Midbrain (tissue), 1 donor: Measurements from ENCODE around the gene SLC39A12.

Experiments used
- DNase-seq: peaks from one replicate; lab custom pipeline; 2025; lab: John Stamatoyannopoulos, UW

The SLC39A12 gene

GRCh38 chr10:18059826-18060559 lies 108.3 kb downstream of the SLC39A12 start:
- DNase-seq: no peak

DNA sequence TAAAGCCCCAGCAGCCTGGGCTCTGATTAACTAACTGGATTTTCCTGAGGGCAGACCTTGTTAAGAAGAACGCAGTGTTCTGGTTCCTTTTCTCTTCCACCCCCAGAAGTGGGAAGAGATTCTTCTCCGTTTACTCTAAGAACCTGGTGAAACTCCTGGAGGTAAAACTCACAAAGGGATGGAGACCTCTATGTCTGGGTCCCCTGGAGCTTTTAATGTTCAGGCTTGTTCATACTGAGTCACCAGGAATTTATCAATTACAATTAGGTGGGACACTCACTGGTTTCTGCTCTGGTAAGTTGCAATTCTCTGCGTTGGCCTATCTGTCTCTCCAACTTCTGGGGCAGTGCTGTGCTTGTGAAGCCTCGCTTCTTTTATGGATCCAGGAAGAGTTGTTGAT lies 115.2 kb downstream of the SLC39A12 start:
- DNase-seq: no peak

GRCh38 chr10:18068401-18068800 lies 116.7 kb downstream of the SLC39A12 start:
- no peak for DNase-seq

GRCh38 chr10:18071591-18071990 lies 119.9 kb downstream of the SLC39A12 start:
- DNase-seq: no peak

GRCh38 chr10:18073314-18073713 lies 121.6 kb downstream of the SLC39A12 start:
- DNase-seq: no peak

DNA sequence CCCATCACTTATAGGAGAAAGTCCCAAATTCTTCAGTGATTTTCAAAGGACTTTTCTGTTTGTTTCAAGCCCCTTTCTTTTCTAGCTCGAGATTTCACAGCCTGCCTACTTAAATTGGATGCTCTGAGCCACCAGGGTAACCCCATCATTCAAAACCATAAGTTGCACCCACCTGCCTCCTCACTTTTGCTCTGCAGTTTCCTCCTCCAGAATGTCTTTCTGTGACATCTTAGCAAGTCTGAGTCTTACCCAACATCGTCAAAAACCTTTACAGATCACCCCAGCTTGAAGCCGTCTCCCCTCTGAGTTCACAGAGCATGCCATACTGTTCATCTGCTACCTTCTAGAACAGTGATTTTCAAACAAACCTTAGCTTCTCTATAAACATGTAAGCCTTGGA lies 124.2 kb downstream of the SLC39A12 start:
- DNase-seq: no peak

GRCh38 chr10:18079665-18080295 lies 128.1 kb downstream of the SLC39A12 start:
- DNase-seq: no peak

DNA sequence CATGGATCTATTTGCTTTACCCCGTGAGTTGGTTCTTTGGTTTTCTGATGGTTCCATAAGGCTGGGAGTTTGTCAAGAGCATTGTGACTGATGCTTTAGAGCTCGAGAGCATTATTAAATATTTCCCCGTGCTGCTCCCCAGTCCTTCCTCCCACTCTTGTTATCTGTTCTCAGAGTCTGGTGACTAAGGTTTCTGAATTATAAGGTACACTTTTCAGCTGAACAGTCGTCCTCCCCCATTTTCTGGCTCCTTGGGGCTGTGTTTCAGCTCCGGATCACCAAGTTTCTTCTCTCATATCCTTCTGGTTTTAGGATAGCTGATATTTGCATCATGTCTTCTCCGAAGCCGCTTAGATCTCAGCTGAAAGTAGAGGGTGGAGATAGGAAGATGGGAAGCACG lies 130.7 kb downstream of the SLC39A12 start:
- no peak for DNase-seq

DNA sequence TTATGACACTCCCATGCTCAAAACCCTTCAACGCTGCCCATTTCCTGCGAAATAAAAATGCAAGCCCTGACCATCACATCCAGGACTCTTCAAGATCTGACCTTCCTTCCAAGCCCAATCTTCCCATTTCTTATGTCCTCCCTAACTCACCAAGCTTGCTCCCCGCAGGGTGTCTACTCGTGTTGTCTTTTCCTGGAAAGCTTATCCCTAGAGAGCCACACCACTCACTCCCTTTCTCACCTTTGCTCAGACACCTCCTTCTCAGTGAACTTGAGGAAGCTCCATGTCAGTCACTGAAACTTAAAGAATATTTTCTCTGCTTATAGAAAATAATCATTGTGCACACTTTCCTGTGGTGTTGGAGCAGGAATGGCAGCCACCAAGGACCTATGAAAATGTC lies 134.1 kb downstream of the SLC39A12 start:
- no peak for DNase-seq

GRCh38 chr10:18086746-18087145 lies 135.0 kb downstream of the SLC39A12 start:
- DNase-seq: no peak

DNA sequence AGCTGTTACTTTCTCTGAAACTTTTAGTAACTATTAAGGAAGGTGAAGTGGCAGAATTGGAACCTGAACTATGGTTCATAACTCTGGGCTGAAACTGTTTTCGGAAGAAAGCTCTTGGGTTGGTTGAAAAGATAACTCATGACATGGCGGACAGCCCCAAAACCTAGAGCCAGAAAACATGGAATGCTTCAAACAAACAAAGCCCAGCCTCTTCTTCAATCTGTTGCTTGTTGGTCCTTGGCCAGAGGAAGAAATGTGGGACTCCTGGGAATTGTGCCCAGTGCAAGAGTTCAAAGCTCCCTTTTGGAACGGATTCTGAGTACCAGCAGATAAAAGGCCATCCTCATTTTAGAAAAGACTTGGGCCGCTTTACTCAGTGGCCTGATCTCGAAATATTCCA lies 135.6 kb downstream of the SLC39A12 start:
- DNase-seq: no peak
